ENCODE results near the gene B3GNT8.

Gene B3GNT8

GRCh38 chr19:41377977-41378709 is 49.0 kb downstream of the B3GNT8 start:
- TF ChIP-seq CTCF (IDR thresholded peaks at IDR 0.05; ENCODE audit: low read depth, low read length), result no peak
- no peak overlapping the region for H3K4me3 ChIP-seq (ENCODE audit: low read depth, low read length)

GRCh38 chr19:41376998-41377365 is 50.2 kb downstream of the B3GNT8 start:
- TF ChIP-seq CTCF (IDR thresholded peaks at IDR 0.05; ENCODE audit: low read depth, low read length), result no peak
- H3K4me3 ChIP-seq (ENCODE audit: low read depth, low read length), result peak overlapping the region; percentile 65

GRCh38 chr19:41376241-41376997 is 50.8 kb downstream of the B3GNT8 start, which contains the start of gene TMEM91:
TMEM91 (plus strand) TSS chr19:41376533; CDS start chr19:41378310, 1,777 bp downstream.
- TF ChIP-seq CTCF (IDR thresholded peaks at IDR 0.05; ENCODE audit: low read depth, low read length), result no peak
- H3K4me3 ChIP-seq (ENCODE audit: low read depth, low read length), result peak within 1 kb of the TSS; percentile 65
